ENCODE results near the gene DLGAP1.

DNA sequence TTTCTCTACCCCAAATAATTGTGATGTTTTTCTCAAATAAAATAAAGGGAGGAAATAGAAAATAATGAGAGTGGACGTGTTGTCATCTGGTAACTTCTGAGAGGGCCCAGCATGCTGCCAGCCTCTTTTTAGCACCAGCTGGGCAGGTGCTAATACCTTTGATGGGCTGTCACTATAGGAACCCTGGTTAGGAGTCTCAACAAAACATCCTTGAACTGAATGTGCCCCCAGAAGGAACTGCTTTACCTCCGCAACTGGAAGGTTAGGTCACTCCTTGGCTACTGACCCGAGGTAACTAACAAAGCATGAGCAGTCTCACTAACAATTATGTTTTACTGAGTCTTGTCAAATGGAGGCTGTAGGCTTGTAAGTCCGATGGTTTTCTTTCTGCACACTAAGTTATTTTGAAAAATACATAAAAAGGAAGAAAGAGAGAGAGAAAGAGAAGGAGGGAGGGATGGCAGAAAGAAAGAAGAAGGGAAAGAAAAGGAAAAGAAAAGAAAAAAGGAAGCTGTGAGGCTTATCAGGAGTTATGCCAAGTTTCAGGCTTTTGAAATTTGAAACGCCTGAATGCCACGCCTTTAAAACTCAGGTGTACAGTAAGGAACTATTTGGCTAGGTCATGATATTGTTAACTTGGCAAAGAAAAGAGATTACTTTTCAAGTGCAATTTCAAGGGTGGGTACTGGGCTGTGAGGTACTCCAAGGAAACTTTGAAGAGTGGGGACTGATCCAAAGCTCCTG is 914.1 kb downstream of the DLGAP1 start:
- TF ChIP-seq, protein P1, sequence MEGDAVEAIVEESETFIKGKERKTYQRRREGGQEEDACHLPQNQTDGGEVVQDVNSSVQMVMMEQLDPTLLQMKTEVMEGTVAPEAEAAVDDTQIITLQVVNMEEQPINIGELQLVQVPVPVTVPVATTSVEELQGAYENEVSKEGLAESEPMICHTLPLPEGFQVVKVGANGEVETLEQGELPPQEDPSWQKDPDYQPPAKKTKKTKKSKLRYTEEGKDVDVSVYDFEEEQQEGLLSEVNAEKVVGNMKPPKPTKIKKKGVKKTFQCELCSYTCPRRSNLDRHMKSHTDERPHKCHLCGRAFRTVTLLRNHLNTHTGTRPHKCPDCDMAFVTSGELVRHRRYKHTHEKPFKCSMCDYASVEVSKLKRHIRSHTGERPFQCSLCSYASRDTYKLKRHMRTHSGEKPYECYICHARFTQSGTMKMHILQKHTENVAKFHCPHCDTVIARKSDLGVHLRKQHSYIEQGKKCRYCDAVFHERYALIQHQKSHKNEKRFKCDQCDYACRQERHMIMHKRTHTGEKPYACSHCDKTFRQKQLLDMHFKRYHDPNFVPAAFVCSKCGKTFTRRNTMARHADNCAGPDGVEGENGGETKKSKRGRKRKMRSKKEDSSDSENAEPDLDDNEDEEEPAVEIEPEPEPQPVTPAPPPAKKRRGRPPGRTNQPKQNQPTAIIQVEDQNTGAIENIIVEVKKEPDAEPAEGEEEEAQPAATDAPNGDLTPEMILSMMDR (IDR thresholded peaks at IDR 0.05; ENCODE audit: low read depth, low read length), result no peak
- TF ChIP-seq EZH2phosphoT487 (IDR thresholded peaks at IDR 0.05; ENCODE audit: low read depth), result no peak
